SK-N-SH (cell line): ENCODE measurements around the gene ZRANB2. TPM values are rescaled to one million over a fixed set of nuclear protein-coding genes. Genes with fewer than 3 reads are reported as not detected.

ENCODE experiments used
- CTCF ChIA-PET: fragments of 300-600, 350-600 bp; formaldehyde crosslinking; extraction: SDS; loops from one replicate; lab custom pipeline; 2021; lab: Yijun Ruan, JAX
- POLR2A ChIA-PET: fragments of 350-600 bp; sonication (Branson Sonifier 250); formaldehyde crosslinking; extraction: SDS; loops from one replicate; lab custom pipeline; 2020; ENCODE audit warnings: antibody characterized with exemption, inconsistent platforms; lab: Yijun Ruan, JAX
- DNase-seq: peaks from one replicate; pipeline ENCODE4 v3.0.0; 2012
- H2AFZ ChIP-seq: fragments of 200-600 bp; sonication (generic); 2 replicates; pipeline ENCODE4 v1.8.1; 2016; ENCODE audit warnings: antibody characterized with exemption, mild to moderate bottlenecking, low read depth
- H3F3A ChIP-seq: fragments of 200-600 bp; sonication (generic); replicated peaks from 2 replicates; pipeline ENCODE3; 2016; ENCODE audit warnings: antibody characterized with exemption, mild to moderate bottlenecking; ENCODE audit not compliant: insufficient read depth
- H3K27ac ChIP-seq, 2 experiments: fragments of 200-500 bp in 1 of 2; fragments of 200-600 bp in 1 of 2; sonication (Bioruptor generic) in 1 of 2; sonication (generic), shearing (Covaris generic) in 1 of 2; 2 replicates each; pipeline versions ENCODE4 v1.5.1 to v1.6.1; 2014 to 2016; ENCODE audit warnings: low read depth in 2 of 2, inconsistent platforms in 1 of 2, low read length in 1 of 2, mild to moderate bottlenecking in 1 of 2, mixed read lengths in 1 of 2
- H3K27me3 ChIP-seq: fragments of 200-600 bp; sonication (generic), shearing (Covaris generic); 2 replicates; pipeline ENCODE4 v1.6.1; 2016; ENCODE audit warnings: mixed run types; ENCODE audit not compliant: insufficient read depth
- H3K36me3 ChIP-seq, 2 experiments: fragments of 200-500 bp in 1 of 2; fragments of 200-600 bp in 1 of 2; sonication (Bioruptor generic) in 1 of 2; sonication (generic) in 1 of 2; replicated peaks in 1 of 2; 2 replicates each; pipeline versions ENCODE3 to v1.5.1; 2014 to 2016; ENCODE audit warnings: low read length in 1 of 2, mild to moderate bottlenecking in 1 of 2; ENCODE audit not compliant: insufficient read depth in 2 of 2, control insufficient read depth in 1 of 2
- H3K4me1 ChIP-seq, 2 experiments: fragments of 200-500 bp in 1 of 2; fragments of 200-600 bp in 1 of 2; sonication (Bioruptor generic) in 1 of 2; sonication (generic), shearing (Covaris generic) in 1 of 2; 2 replicates each; pipeline versions ENCODE4 v1.5.1 to v1.6.1; 2014 to 2016; ENCODE audit warnings: low read depth in 1 of 2, low read length in 1 of 2, mixed run types in 1 of 2; ENCODE audit not compliant: insufficient read depth in 2 of 2, control insufficient read depth in 1 of 2
- H3K4me2 ChIP-seq: fragments of 200-600 bp; sonication (generic), shearing (Covaris generic); 2 replicates; pipeline ENCODE4 v1.6.1; 2017; ENCODE audit warnings: mixed run types
- H3K4me3 ChIP-seq, 2 experiments: fragments of 200-500 bp in 1 of 2; fragments of 200-600 bp in 1 of 2; sonication (Bioruptor generic) in 1 of 2; sonication (generic), shearing (Covaris generic) in 1 of 2; 2 replicates each; pipeline versions ENCODE4 v1.5.1 to v1.8.1; 2014 to 2016; ENCODE audit warnings: low read depth in 2 of 2, inconsistent platforms in 1 of 2, low read length in 1 of 2, mild to moderate bottlenecking in 1 of 2, mixed read lengths in 1 of 2, moderate library complexity in 1 of 2
- H3K79me2 ChIP-seq: fragments of 200-600 bp; sonication (generic); 2 replicates; pipeline ENCODE4 v1.8.1; 2017; ENCODE audit warnings: mild to moderate bottlenecking; ENCODE audit not compliant: insufficient read depth
- H3K9ac ChIP-seq: fragments of 200-600 bp; sonication (generic); 2 replicates; pipeline ENCODE4 v1.6.1; 2017; ENCODE audit warnings: mixed run types
- H3K9me2 ChIP-seq: fragments of 200-600 bp; sonication (generic); 2 replicates; pipeline ENCODE4 v1.6.1; 2017; ENCODE audit warnings: mixed run types
- H3K9me3 ChIP-seq: fragments of 200-600 bp; sonication (generic); 2 replicates; pipeline ENCODE4 v1.6.1; 2017; ENCODE audit warnings: mixed run types, mild to moderate bottlenecking, moderate library complexity
- H4K20me1 ChIP-seq: fragments of 200-600 bp; sonication (generic); 2 replicates; pipeline ENCODE4 v1.6.1; 2017; ENCODE audit warnings: mild to moderate bottlenecking, mixed run types; ENCODE audit not compliant: insufficient read depth
- CTCF ChIP-seq: fragments of 200-600 bp; sonication (generic); IDR thresholded peaks from 2 replicates; pipeline ENCODE4 v1.6.1; 2017; ENCODE audit warnings: antibody characterized with exemption, mild to moderate bottlenecking, moderate library complexity
- ELF1 ChIP-seq: IDR thresholded peaks from 2 replicates; pipeline ENCODE4 v1.4.0; 2012
- EZH2phosphoT487 ChIP-seq: fragments of 200-600 bp; sonication (generic); IDR thresholded peaks from 2 replicates; pipeline ENCODE4 v1.6.1; 2017; ENCODE audit warnings: low read depth, mixed run types, mild to moderate bottlenecking, antibody characterized with exemption, moderate library complexity, borderline replicate concordance
- GABPA ChIP-seq: IDR thresholded peaks from 2 replicates; pipeline ENCODE4 v1.4.0; 2012; ENCODE audit warnings: low read depth, mild to moderate bottlenecking
- GATA2 ChIP-seq: sonication (generic); formaldehyde crosslinking; IDR thresholded peaks from 2 replicates; pipeline ENCODE4 v1.5.0; 2020; ENCODE audit warnings: mild to moderate bottlenecking, missing genetic modification reagents
- MEF2A ChIP-seq: IDR thresholded peaks from 2 replicates; pipeline ENCODE4 v1.4.0; 2012; ENCODE audit warnings: low read depth, borderline replicate concordance
- MXI1 ChIP-seq: IDR thresholded peaks from 2 replicates; pipeline ENCODE4 v1.6.1; 2012; ENCODE audit warnings: mild to moderate bottlenecking, low read depth, low read length, improper control_type of control experiment
- NFIC ChIP-seq: IDR thresholded peaks from 2 replicates; pipeline ENCODE4 v1.4.0; 2012; ENCODE audit warnings: borderline replicate concordance
- NRF1 ChIP-seq: IDR thresholded peaks from 2 replicates; pipeline ENCODE4 v1.6.1; 2012; ENCODE audit warnings: low read depth, mild to moderate bottlenecking, low read length
- RCOR1 ChIP-seq: fragments of 150-350 bp; IDR thresholded peaks from 2 replicates; pipeline ENCODE4 v1.6.1; 2017; ENCODE audit warnings: antibody characterized with exemption, low read length
- RFX5 ChIP-seq: IDR thresholded peaks from 2 replicates; pipeline ENCODE4 v1.6.1; 2012; ENCODE audit warnings: mild to moderate bottlenecking, improper control_type of control experiment, low read length
- SIN3A ChIP-seq: IDR thresholded peaks from 2 replicates; pipeline ENCODE4 v1.6.1; 2012; ENCODE audit warnings: low read depth, mild to moderate bottlenecking, low read length, moderate library complexity, borderline replicate concordance
- TAF1 ChIP-seq: IDR thresholded peaks from 2 replicates; pipeline ENCODE4 v1.6.1; 2012; ENCODE audit warnings: low read depth, mild to moderate bottlenecking, low read length, moderate library complexity, borderline replicate concordance
- TCF12 ChIP-seq: IDR thresholded peaks from 2 replicates; pipeline ENCODE4 v1.4.0; 2012
- YY1 ChIP-seq: IDR thresholded peaks from 2 replicates; pipeline ENCODE4 v1.4.0; 2012; ENCODE audit warnings: low read depth, mild to moderate bottlenecking
- WGBS: methylation state at CpG from one replicate; pipeline ENCODE4 v1.1.6; 2017; ENCODE audit warnings: low lambda C conversion rate; 5-methylcytosine and 5-hydroxymethylcytosine counted together
- polyA plus RNA-seq, 3 experiments: library from polyadenylated mRNA; depleted of rRNA; stranded (reverse); fragments of >200 nt; gene quantifications; 2 replicates each; pipeline ENCODE4 v1.2.3, GENCODE V29; 2012
- TF ChIP-seq, protein P1 (sequence below): fragments of 150-350 bp; IDR thresholded peaks from 2 replicates; pipeline ENCODE4 v1.6.1; 2017; ENCODE audit warnings: antibody characterized with exemption, low read length, low read depth, borderline replicate concordance
- TF ChIP-seq, protein P2 (sequence below): fragments of 150-350 bp; IDR thresholded peaks from 2 replicates; pipeline ENCODE4 v1.6.1; 2016; ENCODE audit warnings: mild to moderate bottlenecking, low read depth, low read length
- TF ChIP-seq, protein P3 (sequence below): IDR thresholded peaks from 2 replicates; pipeline ENCODE4 v1.4.0; 2012; ENCODE audit warnings: low read depth, borderline replicate concordance
- TF ChIP-seq, protein P4 (sequence below): IDR thresholded peaks from 2 replicates; pipeline ENCODE4; 2012

ZRANB2 gene
- polyA plus RNA-seq, 1 of the 3 experiments (the other 2 are of a cell fraction) = 45.2 TPM

DNA sequence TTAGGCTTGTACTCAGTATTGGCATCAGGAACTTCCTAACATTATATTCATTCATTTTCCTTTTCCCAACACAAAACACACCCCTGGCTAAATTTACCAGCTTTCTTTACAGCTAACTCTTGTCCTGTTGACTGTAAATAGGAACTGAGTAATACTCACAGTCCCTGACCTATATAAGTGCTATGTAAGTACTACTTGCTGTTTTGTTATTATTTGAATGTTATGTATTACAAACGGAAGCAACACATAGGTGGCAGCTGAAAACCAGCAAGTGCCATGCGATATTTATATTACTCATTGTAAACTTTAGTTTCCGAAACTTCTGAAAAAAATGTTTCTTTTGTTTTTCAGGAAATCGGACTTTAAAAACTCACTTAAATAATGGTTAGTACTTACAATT is 54.7 kb downstream of the ZRANB2 start:
- no peaks in the 10 kb centered on the region for H3K27me3 ChIP-seq
- POLR2A ChIA-PET = no interaction called here

More for the DNA sequence above, 54.7 kb downstream of the ZRANB2 start:
- no peak overlapping the region for H3K9ac ChIP-seq
- no peaks in the 10 kb centered on the region for H3K9me2 ChIP-seq
- WGBS = 85% methylated on average over 4 of the region's 4 CpGs
- CTCF ChIA-PET = no interaction called here
- H3K9me3 ChIP-seq = no peaks in the 10 kb centered on the region
- H3K4me2 ChIP-seq = no peak overlapping the region
- no peaks in the 10 kb centered on the region for H3F3A ChIP-seq
- H4K20me1 ChIP-seq = no peaks in the 10 kb centered on the region
- no peak overlapping the region for H2AFZ ChIP-seq
- H3K4me3 ChIP-seq = no peak overlapping the region
- no peaks in the 10 kb centered on the region for H3K79me2 ChIP-seq
- H3K4me1 ChIP-seq = peaks cover 0 to 6% of the 10 kb centered on the region in 2 experiments; a peak in 1 of 4 replicates
- H3K36me3 ChIP-seq = no peaks in the 10 kb centered on the region
- no peak for DNase-seq
- H3K27ac ChIP-seq = no peak overlapping the region
- TF ChIP-seq NFIC (no peak), RCOR1 (no peak), YY1 (no peak), TAF1 (no peak), RFX5 (no peak), GABPA (no peak), SIN3A (no peak), GATA2 (CRISPR knock-in tag) (no peak), MXI1 (no peak), MEF2A (no peak), NRF1 (no peak), ELF1 (no peak), TCF12 (no peak), CTCF (no peak), EZH2phosphoT487 (no peak)
- TF ChIP-seq, protein P1, sequence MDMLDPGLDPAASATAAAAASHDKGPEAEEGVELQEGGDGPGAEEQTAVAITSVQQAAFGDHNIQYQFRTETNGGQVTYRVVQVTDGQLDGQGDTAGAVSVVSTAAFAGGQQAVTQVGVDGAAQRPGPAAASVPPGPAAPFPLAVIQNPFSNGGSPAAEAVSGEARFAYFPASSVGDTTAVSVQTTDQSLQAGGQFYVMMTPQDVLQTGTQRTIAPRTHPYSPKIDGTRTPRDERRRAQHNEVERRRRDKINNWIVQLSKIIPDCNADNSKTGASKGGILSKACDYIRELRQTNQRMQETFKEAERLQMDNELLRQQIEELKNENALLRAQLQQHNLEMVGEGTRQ = no peak
- TF ChIP-seq, protein P2, sequence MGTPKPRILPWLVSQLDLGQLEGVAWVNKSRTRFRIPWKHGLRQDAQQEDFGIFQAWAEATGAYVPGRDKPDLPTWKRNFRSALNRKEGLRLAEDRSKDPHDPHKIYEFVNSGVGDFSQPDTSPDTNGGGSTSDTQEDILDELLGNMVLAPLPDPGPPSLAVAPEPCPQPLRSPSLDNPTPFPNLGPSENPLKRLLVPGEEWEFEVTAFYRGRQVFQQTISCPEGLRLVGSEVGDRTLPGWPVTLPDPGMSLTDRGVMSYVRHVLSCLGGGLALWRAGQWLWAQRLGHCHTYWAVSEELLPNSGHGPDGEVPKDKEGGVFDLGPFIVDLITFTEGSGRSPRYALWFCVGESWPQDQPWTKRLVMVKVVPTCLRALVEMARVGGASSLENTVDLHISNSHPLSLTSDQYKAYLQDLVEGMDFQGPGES = no peak
- TF ChIP-seq, protein P3, sequence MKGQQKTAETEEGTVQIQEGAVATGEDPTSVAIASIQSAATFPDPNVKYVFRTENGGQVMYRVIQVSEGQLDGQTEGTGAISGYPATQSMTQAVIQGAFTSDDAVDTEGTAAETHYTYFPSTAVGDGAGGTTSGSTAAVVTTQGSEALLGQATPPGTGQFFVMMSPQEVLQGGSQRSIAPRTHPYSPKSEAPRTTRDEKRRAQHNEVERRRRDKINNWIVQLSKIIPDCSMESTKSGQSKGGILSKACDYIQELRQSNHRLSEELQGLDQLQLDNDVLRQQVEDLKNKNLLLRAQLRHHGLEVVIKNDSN = no peak
- TF ChIP-seq, protein P4, sequence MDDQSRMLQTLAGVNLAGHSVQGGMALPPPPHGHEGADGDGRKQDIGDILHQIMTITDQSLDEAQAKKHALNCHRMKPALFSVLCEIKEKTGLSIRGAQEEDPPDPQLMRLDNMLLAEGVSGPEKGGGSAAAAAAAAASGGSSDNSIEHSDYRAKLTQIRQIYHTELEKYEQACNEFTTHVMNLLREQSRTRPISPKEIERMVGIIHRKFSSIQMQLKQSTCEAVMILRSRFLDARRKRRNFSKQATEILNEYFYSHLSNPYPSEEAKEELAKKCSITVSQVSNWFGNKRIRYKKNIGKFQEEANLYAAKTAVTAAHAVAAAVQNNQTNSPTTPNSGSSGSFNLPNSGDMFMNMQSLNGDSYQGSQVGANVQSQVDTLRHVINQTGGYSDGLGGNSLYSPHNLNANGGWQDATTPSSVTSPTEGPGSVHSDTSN = no peak
